ENCODE data around the gene SERINC3. TPM values are rescaled to one million over a fixed set of nuclear protein-coding genes. Genes with fewer than 3 reads are reported as not detected.

SERINC3 gene
- total and polyA plus RNA-seq, 3 donors from 2014 or later, result 163 to 263 (median 181) TPM

- TF ChIP-seq CTCF (IDR thresholded peaks at IDR 0.05) (no peak), POLR2A (IDR thresholded peaks at IDR 0.05) (no peak)
- H3K36me3 ChIP-seq (ENCODE audit: low read depth, missing control alignments), result no peaks in the 10 kb centered on the region
- intact Hi-C loops (cut with DNase I; ENCODE audit: low total_unique reads), result no loop called here
- DNase-seq, result no peak
- H3K27ac ChIP-seq, result no peak overlapping the region
- no peaks in the 10 kb centered on the region for H3K9me3 ChIP-seq
- no peak overlapping the region for H3K4me3 ChIP-seq
- 75 to 78% methylated on average over 7 of the region's 7 CpGs for WGBS, 2 donors
- H3K4me1 ChIP-seq, result peaks cover 21% of the 10 kb centered on the region
- no peaks in the 10 kb centered on the region for H3K27me3 ChIP-seq
Measured at GRCh38 chr20:44516491-44516890, 5.4 kb downstream of the SERINC3 start.

GRCh38 chr20:44513871-44514270 lies 8.0 kb downstream of the SERINC3 start:
- 87 to 88% methylated on average over 10 of the region's 10 CpGs for WGBS, 2 donors

GRCh38 chr20:44509762-44510161 lies 12.1 kb downstream of the SERINC3 start:
- intact Hi-C loops (cut with DNase I; ENCODE audit: low total_unique reads), result no loop called here
- H3K36me3 ChIP-seq (ENCODE audit: low read depth, missing control alignments), result no peaks in the 10 kb centered on the region
- no peaks in the 10 kb centered on the region for H3K9me3 ChIP-seq
- H3K27me3 ChIP-seq, result no peaks in the 10 kb centered on the region
- 87 to 93% methylated on average over 4 of the region's 4 CpGs for WGBS, 2 donors
- H3K27ac ChIP-seq, result no peak overlapping the region
- H3K4me3 ChIP-seq, result no peak overlapping the region
- no peak for TF ChIP-seq CTCF (IDR thresholded peaks at IDR 0.05)
- TF ChIP-seq POLR2A (IDR thresholded peaks at IDR 0.05), result no peak
- DNase-seq, result no peak
- no peaks in the 10 kb centered on the region for H3K4me1 ChIP-seq

More at GRCh38 chr20:44513871-44514270, 8.0 kb downstream of the SERINC3 start:
- TF ChIP-seq CTCF (IDR thresholded peaks at IDR 0.05) (no peak), POLR2A (IDR thresholded peaks at IDR 0.05) (no peak)
- no peak for DNase-seq
- Histone ChIP-seq H3K36me3 (ENCODE audit: low read depth, missing control alignments) (no peaks in the 10 kb centered on the region), H3K9me3 (no peaks in the 10 kb centered on the region), H3K27me3 (no peaks in the 10 kb centered on the region), H3K4me3 (no peak overlapping the region), H3K27ac (no peak overlapping the region), H3K4me1 (no peaks in the 10 kb centered on the region)
- intact Hi-C loops (cut with DNase I; ENCODE audit: low total_unique reads), result no loop called here

- TF ChIP-seq CTCF (IDR thresholded peaks at IDR 0.05) (no peak), POLR2A (IDR thresholded peaks at IDR 0.05) (no peak)
- H3K4me3 ChIP-seq, result no peak overlapping the region
- no peaks in the 10 kb centered on the region for H3K9me3 ChIP-seq
- intact Hi-C loops (cut with DNase I; ENCODE audit: low total_unique reads), result no loop called here
- no peaks in the 10 kb centered on the region for H3K4me1 ChIP-seq
- no peak overlapping the region for H3K27ac ChIP-seq
- H3K27me3 ChIP-seq, result no peaks in the 10 kb centered on the region
- no peak for DNase-seq
- no peaks in the 10 kb centered on the region for H3K36me3 ChIP-seq (ENCODE audit: low read depth, missing control alignments)
- 93 to 94% methylated on average over 6 of the region's 6 CpGs for WGBS, 2 donors
Measured at GRCh38 chr20:44504402-44505307, 17.2 kb downstream of the SERINC3 start.

All from testis (tissue), 3 donors.